Lung microvascular endothelial cell (primary cell): ENCODE measurements around the gene ABCC3. TPM values are rescaled to one million over a fixed set of nuclear protein-coding genes. Genes with fewer than 3 reads are reported as not detected.

Experiments used
- DNase-seq, 2 donors: peaks; one replicate each; pipeline versions ENCODE4 v3.0.0 to v3.0.0-alpha.2; 2010; ENCODE audit warnings: low read depth in 2 of 2
- total RNA-seq: library from RNA; depleted of rRNA; stranded (reverse); fragments of >200 nt; gene quantifications from 2 replicates; pipeline ENCODE4 v1.2.1, GENCODE V29; 2014

ABCC3 gene
- total RNA-seq, 1 donor from 2014 or later = 0.40 TPM

GRCh38 chr17:50627036-50627781, 7.5 kb upstream of the ABCC3 start:
- DNase-seq = no peak

GRCh38 chr17:50627782-50628601, 6.7 kb upstream of the ABCC3 start:
- no peak for DNase-seq

GRCh38 chr17:50629902-50630301, 4.8 kb upstream of the ABCC3 start:
- DNase-seq = no peak

GRCh38 chr17:50630524-50631194, 4.0 kb upstream of the ABCC3 start:
- peak; percentile 35 to 60 for DNase-seq

- DNase-seq = no peak
These were observed 3.3 kb upstream of the ABCC3 start for GRCh38 chr17:50631195-50631907.

GRCh38 chr17:50631908-50632571, 2.6 kb upstream of the ABCC3 start:
- DNase-seq = peak in 1 of 2 donors; percentile 21

GRCh38 chr17:50632637-50633036, 2.0 kb upstream of the ABCC3 start:
- no peak for DNase-seq

GRCh38 chr17:50633683-50634082, 998 bp upstream of the ABCC3 start:
- no peak for DNase-seq

- DNase-seq = no peak
These were observed 442 bp downstream of the ABCC3 start for GRCh38 chr17:50634915-50635731.

- DNase-seq = no peak
These were observed 976 bp downstream of the ABCC3 start for GRCh38 chr17:50635732-50635981.

- no peak for DNase-seq
These were observed 1.5 kb downstream of the ABCC3 start for GRCh38 chr17:50635982-50636803.

- no peak for DNase-seq
These were observed 2.1 kb downstream of the ABCC3 start for GRCh38 chr17:50636804-50637195.

- DNase-seq = no peak
These were observed 3.3 kb downstream of the ABCC3 start for GRCh38 chr17:50637829-50638605.

- no peak for DNase-seq
These were observed 3.9 kb downstream of the ABCC3 start for GRCh38 chr17:50638606-50638965.

GRCh38 chr17:50638966-50639713, 4.5 kb downstream of the ABCC3 start:
- DNase-seq = peak; percentile 64 to 91

- DNase-seq = peak; percentile 28 to 81
These were observed 6.1 kb downstream of the ABCC3 start for GRCh38 chr17:50640686-50641351.

- DNase-seq = no peak
These were observed 6.7 kb downstream of the ABCC3 start for GRCh38 chr17:50641357-50641756.
